Stimulated activated memory B cell treated with anti-CD40 and anti-IgM and Interleukin-4, amounts not matched to agents 10 μg/mL and 1 μg/mL and 100 μg/mL, for 72 hours (primary cell): ENCODE results near the gene SLC30A4.

ENCODE experiments used
- ATAC-seq: fragments of 150-1000 bp; cut with Tn5 transposase; 2 replicates; pipeline ENCODE4 v1.10.0; 2021
- H3K27ac Mint-ChIP-seq: one replicate; pipeline ENCODE4 v1.8.0; 2022; ENCODE audit warnings: mild to moderate bottlenecking, mixed read lengths
- H3K27me3 Mint-ChIP-seq: one replicate; pipeline ENCODE4 v1.8.0; 2022; ENCODE audit warnings: mixed read lengths
- H3K36me3 Mint-ChIP-seq: one replicate; pipeline ENCODE4 v1.8.0; 2022; ENCODE audit warnings: mixed read lengths
- H3K4me1 Mint-ChIP-seq: one replicate; pipeline ENCODE4 v1.8.0; 2022; ENCODE audit warnings: mixed read lengths
- H3K4me3 Mint-ChIP-seq: one replicate; pipeline ENCODE4 v1.8.0; 2022; ENCODE audit warnings: mild to moderate bottlenecking, moderate library complexity, mixed read lengths
- H3K9me3 Mint-ChIP-seq: one replicate; pipeline ENCODE4 v1.8.0; 2022; ENCODE audit warnings: mixed read lengths

SLC30A4 gene

DNA sequence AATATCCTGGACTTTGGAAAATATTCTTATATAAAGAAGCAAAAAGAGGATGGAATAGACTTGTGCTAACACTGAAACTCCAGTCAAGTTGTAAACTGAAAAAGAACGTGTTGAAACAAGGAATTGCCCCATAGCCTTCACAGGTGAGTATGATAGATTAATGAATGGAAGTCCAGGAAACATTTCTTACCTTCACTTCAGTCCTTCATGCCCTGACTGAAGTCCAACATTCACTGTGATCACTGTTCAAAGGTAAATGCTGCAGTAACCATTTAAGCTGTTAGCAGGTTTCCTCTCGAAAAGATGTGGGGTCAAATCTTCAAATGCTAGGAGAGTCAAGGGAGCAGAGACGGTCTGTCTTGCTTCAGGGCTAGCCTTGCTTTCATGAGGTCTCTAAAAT, 46.1 kb downstream of the SLC30A4 start:
- Mint-ChIP-seq H3K27ac (no peak overlapping the region), H3K9me3 (no peaks in the 10 kb centered on the region), H3K36me3 (no peaks in the 10 kb centered on the region), H3K4me1 (no peaks in the 10 kb centered on the region), H3K4me3 (no peak overlapping the region), H3K27me3 (peaks cover 8% of the 10 kb centered on the region)
- ATAC-seq = no peak

DNA sequence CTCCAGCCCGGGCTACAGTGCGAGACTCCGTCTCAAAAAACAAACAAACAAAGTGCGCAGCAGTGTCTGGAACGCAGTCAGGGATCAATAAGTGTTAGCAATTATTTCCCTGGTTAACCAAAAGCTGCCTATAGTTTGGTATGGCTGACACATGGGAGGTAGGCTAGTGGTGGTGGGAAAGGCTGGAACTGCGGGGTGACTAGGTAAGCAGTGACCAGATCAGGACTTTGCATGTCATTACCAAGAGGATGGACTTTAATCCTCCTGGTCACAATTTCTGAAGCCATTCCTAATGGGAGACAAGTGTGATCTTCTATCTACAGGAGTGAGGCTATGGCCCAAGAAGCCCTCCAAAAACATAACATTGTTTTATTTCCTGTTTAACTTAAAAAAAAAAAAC, 47.8 kb downstream of the SLC30A4 start:
- Mint-ChIP-seq H3K27ac (no peak overlapping the region), H3K27me3 (peaks cover 10% of the 10 kb centered on the region)

GRCh38 chr15:45473068-45473467, 49.5 kb downstream of the SLC30A4 start:
- ATAC-seq = no peak
- Mint-ChIP-seq H3K4me3 (no peak overlapping the region), H3K27me3 (peaks cover 14% of the 10 kb centered on the region), H3K4me1 (peaks cover 3% of the 10 kb centered on the region), H3K9me3 (no peaks in the 10 kb centered on the region), H3K36me3 (no peaks in the 10 kb centered on the region), H3K27ac (no peak overlapping the region)

More for the DNA sequence above, 47.8 kb downstream of the SLC30A4 start:
- no peaks in the 10 kb centered on the region for H3K36me3 Mint-ChIP-seq
- ATAC-seq = no peak
- no peaks in the 10 kb centered on the region for H3K9me3 Mint-ChIP-seq
- H3K4me3 Mint-ChIP-seq = no peak overlapping the region
- H3K4me1 Mint-ChIP-seq = no peaks in the 10 kb centered on the region

- H3K27ac Mint-ChIP-seq = no peak overlapping the region
- ATAC-seq = no peak
- peaks cover 14% of the 10 kb centered on the region for H3K27me3 Mint-ChIP-seq
- no peaks in the 10 kb centered on the region for H3K9me3 Mint-ChIP-seq
- no peaks in the 10 kb centered on the region for H3K36me3 Mint-ChIP-seq
- no peak overlapping the region for H3K4me3 Mint-ChIP-seq
- H3K4me1 Mint-ChIP-seq = peaks cover 6% of the 10 kb centered on the region
Measured at GRCh38 chr15:45471151-45471550, 51.4 kb downstream of the SLC30A4 start.

DNA sequence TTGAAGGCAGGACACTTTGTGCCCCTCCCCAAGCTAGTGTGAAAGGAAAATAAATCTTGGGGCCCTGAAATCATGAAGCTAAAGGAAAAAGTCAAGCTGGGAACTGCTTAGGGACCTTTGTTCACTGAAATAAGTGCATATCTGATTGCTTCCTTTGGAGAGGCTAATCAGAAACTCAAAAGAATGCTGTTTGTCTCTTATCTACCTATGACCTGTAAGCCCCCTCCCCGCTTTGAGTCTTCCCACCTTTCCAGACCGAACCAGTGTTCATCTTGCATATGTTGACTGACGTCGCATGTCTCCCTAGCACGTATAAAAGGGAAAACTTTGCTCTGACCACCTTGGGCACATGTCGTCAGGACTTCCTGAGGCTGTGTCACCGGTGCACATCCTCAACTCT, 53.1 kb downstream of the SLC30A4 start:
- Mint-ChIP-seq H3K27ac (no peak overlapping the region), H3K27me3 (peaks cover 14% of the 10 kb centered on the region), H3K36me3 (no peaks in the 10 kb centered on the region), H3K4me1 (peaks cover 6% of the 10 kb centered on the region), H3K4me3 (no peak overlapping the region), H3K9me3 (no peaks in the 10 kb centered on the region)
- ATAC-seq = no peak

DNA sequence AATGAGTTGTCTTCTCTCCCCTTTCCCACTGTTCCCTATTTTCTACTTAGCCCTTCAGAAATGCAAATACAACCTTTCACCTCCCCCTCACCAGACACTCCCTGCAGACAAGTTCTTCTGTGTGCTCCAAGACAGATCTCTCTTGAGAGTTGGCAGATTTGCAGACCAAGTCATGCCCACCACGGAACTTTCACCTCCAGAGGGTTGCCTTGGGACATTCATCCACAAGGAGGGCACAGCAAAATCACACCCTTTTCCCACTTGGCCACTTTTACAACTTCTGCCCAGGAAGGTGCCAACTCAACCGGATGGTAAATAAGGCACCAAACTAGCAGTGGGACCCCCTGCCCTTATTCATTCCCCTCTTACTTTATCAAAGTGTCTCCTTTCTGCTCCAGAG, 53.5 kb downstream of the SLC30A4 start:
- peaks cover 6% of the 10 kb centered on the region for H3K4me1 Mint-ChIP-seq
- H3K27ac Mint-ChIP-seq = no peak overlapping the region
- H3K36me3 Mint-ChIP-seq = no peaks in the 10 kb centered on the region
- no peak overlapping the region for H3K4me3 Mint-ChIP-seq
- H3K9me3 Mint-ChIP-seq = no peaks in the 10 kb centered on the region
- peaks cover 14% of the 10 kb centered on the region for H3K27me3 Mint-ChIP-seq
- ATAC-seq = no peak

DNA sequence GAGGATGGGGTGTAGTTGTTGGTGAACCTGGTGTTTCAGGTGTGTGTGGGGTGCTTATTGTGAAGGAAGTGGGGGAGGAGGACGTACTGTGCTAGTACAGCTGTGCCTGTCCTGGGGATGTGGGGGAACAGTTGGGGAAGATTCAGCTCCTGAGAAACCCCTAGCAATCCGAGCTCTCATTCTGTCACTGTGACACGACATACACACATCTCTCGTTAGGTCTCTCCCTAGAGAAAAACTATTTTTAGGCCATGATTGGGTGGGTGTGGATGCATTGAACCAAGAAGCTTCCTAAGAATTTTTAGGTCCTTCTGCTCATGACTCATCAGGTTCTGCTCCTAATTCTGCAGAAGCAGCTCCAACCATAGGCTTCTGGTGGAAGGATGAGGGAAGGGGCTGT, 54.3 kb downstream of the SLC30A4 start:
- ATAC-seq = no peak
- peaks cover 6% of the 10 kb centered on the region for H3K4me1 Mint-ChIP-seq
- peaks cover 14% of the 10 kb centered on the region for H3K27me3 Mint-ChIP-seq
- H3K36me3 Mint-ChIP-seq = no peaks in the 10 kb centered on the region
- no peaks in the 10 kb centered on the region for H3K9me3 Mint-ChIP-seq
- H3K27ac Mint-ChIP-seq = no peak overlapping the region
- H3K4me3 Mint-ChIP-seq = no peak overlapping the region

DNA sequence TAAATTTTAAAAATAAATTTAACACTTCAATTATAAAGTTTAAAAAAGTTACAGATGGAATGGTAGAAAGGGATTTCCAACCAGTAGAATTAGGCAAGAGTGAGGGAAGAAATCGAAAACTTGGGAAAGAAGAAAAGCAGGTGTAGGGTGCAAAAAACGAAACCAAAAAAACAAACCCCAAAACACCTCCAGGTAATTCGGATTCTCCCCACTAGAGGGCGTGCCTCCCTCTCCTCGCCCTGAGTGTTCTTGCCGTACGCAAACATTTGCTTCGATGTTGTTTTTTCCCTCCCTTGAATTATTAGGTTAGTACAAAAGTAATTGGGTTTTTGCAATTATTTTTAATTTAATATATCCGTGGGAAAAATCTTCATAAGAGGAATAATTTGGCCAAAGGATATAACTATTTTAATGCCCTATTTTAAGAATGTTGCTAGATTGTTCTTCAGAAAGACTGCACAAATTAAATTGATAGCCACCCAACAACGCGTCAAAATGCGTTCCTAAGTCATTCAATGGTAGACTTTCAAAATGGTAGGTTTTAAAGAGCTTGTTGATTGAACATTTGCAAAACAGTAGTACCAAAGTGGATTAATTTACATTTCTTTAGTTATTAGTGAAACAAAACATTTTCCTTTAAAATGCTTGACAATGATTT, 63.7 kb downstream of the SLC30A4 start:
- ATAC-seq = no peak

DNA sequence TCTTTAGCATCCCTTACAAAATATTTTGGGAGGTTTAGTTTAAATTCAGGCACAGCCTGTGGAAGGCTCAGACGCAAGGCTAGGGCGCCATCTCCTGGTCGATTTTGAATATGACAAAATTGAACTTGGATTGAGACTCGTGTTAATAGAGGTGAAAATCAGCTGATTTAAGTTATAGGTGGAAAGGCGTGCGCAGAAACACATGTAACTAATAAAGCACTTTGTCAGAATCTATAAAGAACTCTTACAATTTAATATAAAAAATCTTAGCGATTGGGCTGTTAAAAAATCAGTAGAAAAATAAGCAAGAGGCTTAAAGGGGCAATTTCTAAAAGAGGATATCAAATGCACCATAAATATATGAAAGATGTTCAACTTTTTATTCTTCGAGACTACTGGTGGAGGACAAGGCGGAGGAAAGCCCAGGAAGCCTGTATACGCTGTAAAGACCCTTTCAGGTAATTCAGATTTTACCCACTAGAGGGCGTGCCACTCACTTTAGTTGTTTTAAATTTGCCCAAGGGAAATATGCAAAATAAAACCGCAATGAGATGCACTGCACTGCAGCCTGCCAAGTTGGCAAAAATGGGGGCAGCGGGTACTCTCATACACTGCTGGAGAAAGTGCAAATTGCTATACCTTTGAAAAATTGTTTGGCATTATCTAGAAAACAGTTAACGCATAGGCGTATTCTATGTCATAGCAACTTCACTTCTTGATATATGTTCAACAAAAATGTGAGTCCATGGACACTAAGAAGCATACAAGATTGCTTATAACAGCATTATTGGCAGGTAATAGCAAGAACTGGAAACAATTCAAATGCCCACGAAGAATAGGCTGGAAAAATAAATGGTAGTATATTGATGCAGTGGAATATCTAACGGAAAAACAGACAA, 64.7 kb downstream of the SLC30A4 start:
- ATAC-seq = peak; percentile 85
- peak overlapping the region; percentile 76 for H3K4me3 Mint-ChIP-seq
- no peaks in the 10 kb centered on the region for H3K36me3 Mint-ChIP-seq
- no peaks in the 10 kb centered on the region for H3K27me3 Mint-ChIP-seq
- H3K9me3 Mint-ChIP-seq = peaks cover 6% of the 10 kb centered on the region
- peaks cover 41% of the 10 kb centered on the region for H3K4me1 Mint-ChIP-seq
- H3K27ac Mint-ChIP-seq = peak overlapping the region; percentile 64

More for the DNA sequence above, 63.7 kb downstream of the SLC30A4 start:
- Mint-ChIP-seq H3K9me3 (peaks cover 6% of the 10 kb centered on the region), H3K4me3 (peak overlapping the region; percentile 76), H3K27me3 (no peaks in the 10 kb centered on the region), H3K27ac (no peak overlapping the region), H3K36me3 (no peaks in the 10 kb centered on the region), H3K4me1 (peaks cover 40% of the 10 kb centered on the region)

DNA sequence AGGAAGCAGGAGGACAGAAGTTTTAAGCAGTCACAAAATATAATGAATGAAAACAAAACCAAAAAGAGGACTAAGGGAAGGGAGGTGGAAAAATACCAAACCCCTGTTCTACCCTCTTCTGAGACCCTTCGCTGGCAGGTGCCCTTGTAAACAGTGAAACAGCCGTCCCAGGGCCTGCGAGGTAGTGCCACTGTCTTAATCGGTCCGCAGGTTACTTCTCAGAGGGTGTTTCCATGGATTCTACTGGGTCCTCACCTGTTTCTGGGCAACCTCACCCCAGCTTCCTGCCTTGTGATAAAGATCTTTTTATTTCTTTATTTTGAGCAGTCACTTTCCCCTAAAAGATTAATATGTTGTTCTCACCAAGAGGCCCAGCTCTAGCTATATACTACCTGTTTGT, 65.3 kb downstream of the SLC30A4 start:
- Mint-ChIP-seq H3K4me1 (peaks cover 41% of the 10 kb centered on the region), H3K36me3 (no peaks in the 10 kb centered on the region), H3K4me3 (no peak overlapping the region), H3K27ac (peak overlapping the region; percentile 64), H3K27me3 (no peaks in the 10 kb centered on the region), H3K9me3 (peaks cover 6% of the 10 kb centered on the region)
- no peak for ATAC-seq

DNA sequence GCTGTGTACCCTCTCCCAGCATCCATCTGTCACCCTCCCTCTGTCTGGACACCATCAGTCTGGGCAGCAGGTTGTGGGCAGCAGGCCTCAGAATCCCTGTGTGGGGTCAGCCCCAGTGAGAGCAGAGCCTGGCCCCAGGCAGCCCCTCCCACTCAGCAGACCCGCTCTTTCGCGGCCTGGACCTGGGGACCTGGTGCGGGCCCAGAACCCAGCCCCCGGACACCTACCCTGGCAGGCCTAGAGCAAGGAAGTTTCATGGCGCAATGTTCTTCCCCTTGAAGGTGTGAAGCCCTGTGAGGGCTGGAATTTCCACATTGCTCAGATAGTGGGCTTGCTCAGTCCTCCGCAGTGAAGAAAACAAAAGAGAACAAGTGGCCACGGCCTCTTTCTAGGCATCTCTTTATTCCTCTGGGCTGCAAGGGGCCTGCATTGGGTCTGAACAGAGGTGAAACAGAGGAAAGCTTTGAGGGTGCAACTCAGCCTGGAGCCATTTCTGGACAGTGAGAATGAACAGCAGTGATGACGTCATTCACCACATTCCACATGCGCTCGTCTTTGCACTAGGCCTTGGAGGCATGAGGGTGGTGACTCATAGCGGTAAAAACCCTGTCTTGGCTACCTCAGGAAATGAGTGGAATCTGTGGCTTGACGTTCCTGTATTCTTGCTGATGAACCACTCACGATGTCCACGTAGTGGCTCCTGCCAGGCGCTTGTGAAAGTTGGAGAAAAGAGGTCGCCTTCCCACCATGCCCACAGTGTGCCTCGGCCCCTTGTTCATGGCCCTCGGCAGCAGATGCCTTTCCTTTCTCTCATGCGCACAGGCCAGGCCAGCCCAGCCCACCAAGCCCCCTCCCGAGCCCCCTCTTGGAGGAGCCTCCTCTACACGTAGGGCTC, 66.1 kb downstream of the SLC30A4 start:
- Mint-ChIP-seq H3K27ac (no peak overlapping the region), H3K9me3 (peaks cover 3% of the 10 kb centered on the region), H3K27me3 (no peaks in the 10 kb centered on the region), H3K4me3 (no peak overlapping the region), H3K4me1 (peaks cover 41% of the 10 kb centered on the region), H3K36me3 (no peaks in the 10 kb centered on the region)
- ATAC-seq = no peak

DNA sequence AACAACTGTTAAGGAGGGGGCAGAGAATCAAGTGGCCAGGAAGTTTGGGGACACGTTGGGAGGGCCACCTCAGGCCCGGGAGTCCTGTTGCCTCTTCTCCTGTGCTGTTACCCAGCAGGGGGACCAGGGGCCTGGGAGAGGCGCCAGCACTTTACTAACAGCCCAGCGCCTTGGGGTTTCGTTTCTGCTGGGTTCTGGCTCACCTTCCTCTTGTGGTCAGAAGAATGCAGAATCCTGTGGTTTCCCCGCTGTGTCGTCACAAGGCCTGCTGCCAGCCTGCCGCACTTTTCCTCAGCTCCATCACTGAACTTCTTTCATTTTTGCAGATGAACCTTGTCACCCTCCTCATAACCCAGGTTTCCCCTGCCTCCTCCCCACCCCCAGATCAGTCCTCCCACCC, 67.7 kb downstream of the SLC30A4 start:
- Mint-ChIP-seq H3K4me1 (peaks cover 41% of the 10 kb centered on the region), H3K27me3 (no peaks in the 10 kb centered on the region), H3K36me3 (no peaks in the 10 kb centered on the region), H3K27ac (peak overlapping the region; percentile 31), H3K4me3 (peak overlapping the region; percentile 53), H3K9me3 (no peaks in the 10 kb centered on the region)
- peak; percentile 83 for ATAC-seq

- Mint-ChIP-seq H3K4me3 (no peak overlapping the region), H3K4me1 (peaks cover 23% of the 10 kb centered on the region), H3K36me3 (no peaks in the 10 kb centered on the region), H3K27ac (no peak overlapping the region), H3K27me3 (no peaks in the 10 kb centered on the region), H3K9me3 (no peaks in the 10 kb centered on the region)
- ATAC-seq = no peak
Measured at GRCh38 chr15:45451265-45451664, 71.3 kb downstream of the SLC30A4 start.

DNA sequence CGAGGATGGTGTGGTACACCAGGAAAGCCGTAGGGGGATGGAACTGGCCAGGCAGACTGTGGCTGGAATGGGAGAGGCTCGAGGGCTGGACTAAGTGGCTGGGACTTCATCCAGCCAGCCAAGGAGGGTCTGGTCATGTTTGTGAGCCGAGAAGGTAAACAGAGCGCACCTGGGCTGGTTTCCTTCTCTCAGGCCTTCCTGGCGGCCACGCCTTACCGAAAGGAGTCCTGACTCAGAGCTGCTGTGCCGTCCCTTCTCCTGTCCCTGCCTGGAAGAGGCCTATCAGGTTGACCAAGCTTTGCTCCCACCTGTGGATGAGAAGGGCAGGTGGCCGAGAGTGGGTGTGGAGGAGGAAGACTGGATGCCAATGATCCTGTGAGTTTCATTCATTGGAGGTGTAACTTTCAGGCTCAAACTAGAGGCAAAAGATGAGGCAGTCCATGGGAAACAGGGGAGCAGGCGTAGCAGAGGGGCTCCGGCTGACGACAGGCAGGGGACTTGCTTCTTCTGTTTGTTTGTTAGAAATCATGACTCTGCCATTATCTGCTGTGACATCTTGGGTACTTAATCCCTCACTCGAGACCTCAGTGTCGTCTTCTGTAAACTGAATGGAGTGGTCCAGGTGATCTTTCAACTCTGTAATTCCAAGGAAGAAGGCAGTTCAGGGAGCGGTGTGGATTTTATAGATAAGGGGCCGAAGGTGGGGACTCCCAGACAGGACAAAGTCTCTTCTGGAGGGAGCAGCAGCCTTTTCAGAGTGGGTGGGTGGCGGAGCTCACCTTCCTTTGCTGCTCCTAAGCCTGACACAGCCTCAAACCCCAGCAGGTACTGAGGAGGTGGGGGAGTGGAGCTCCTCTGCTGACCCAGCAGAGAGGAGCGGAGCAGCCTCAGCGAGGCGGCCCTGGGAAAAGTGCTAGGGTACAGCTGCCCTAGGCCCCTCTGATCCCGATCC, 72.4 kb downstream of the SLC30A4 start:
- Mint-ChIP-seq H3K36me3 (no peaks in the 10 kb centered on the region), H3K4me1 (peaks cover 19% of the 10 kb centered on the region), H3K4me3 (no peak overlapping the region), H3K27me3 (no peaks in the 10 kb centered on the region), H3K27ac (no peak overlapping the region), H3K9me3 (no peaks in the 10 kb centered on the region)
- no peak for ATAC-seq
